Cerebellar cortex (tissue), 1 donor: ENCODE measurements around the gene FUT8.
"Not testable (repeated sequence)": the region's sequence is repeated elsewhere in the genome, so short reads cannot be mapped to it uniquely, and the experiment has no call there.

Experiments
- DNase-seq: peaks from one replicate; pipeline ENCODE4 v3.0.0-alpha.2; 2015; ENCODE audit warnings: low spot score

Gene FUT8

DNA sequence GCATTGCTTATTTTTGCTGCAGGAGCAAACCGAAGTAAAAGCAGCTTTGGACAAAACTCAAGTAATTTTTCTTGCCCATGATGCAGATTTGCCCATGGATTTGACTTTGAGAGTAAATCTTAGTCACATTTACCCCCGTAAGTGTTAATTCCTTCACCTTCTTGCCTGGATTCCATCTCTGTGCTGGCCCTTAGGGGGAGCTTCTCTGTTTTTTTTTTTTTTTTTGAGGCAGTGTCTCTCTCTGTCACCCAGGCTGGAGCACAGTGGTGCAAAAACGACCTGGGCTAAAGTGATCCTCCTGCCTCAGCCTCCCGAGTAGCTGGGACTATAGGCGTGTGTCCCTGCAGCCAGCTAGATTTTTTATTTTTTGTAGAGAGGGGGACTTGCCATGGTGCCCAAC, 210.2 kb downstream of the FUT8 start:
- DNase-seq: no peak

DNA sequence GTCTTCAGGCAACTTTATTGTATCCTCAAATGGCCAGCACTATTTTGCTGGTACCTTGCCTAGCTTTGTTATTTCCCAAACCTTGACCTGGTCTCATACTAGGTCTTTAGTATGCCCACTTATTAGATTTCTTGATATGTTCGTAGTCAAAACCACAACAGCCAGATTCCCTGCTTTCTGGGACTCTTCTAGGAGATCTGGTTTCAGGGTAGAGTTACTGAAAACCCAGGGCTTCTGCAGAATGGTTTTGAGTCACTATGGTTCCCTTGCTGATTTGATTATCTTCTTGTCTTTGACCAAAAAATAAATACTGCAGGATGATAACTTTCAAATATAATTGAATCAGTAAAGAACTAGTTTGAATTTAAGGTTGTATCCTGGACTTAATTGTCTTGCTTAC, 211.2 kb downstream of the FUT8 start:
- DNase-seq: no peak

DNA sequence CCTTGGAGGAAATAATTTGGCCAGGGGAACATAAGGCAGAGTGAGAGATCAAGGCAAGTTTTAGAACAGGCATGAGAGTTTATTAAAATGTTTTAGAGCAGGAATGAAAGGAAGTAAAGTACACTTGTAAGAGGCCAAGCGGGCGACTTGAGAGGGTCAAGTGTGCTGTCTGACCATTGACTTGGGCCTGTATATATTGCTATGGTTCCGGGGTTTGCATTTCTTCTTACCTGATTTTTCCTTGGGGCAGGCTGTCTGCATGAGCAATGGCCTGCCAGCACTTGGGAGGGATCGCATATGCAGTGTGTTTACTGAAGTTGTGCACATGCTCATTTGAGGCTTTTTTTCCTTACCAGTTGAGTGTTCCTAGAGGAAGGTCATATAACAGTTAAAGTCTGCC, 214.8 kb downstream of the FUT8 start:
- DNase-seq: no peak

DNA sequence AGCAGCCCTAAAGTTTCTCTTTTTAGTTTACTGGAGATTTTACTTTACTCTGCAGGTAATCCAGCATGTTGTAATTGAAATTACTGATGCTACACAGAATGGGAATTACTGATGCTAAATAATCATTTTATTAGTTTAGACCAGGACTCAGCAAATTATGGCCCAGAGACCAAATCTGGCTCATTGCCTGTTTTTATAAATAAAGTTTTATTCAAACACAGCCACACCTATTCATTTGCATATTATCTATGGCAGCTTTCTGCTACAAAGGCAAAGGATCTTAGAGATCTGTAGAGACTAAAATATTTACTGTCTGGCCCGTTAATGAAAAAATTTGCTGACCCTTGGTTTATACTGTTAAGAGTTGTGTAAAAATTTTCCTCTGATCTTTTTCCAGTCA, 216.1 kb downstream of the FUT8 start:
- no peak for DNase-seq

DNA sequence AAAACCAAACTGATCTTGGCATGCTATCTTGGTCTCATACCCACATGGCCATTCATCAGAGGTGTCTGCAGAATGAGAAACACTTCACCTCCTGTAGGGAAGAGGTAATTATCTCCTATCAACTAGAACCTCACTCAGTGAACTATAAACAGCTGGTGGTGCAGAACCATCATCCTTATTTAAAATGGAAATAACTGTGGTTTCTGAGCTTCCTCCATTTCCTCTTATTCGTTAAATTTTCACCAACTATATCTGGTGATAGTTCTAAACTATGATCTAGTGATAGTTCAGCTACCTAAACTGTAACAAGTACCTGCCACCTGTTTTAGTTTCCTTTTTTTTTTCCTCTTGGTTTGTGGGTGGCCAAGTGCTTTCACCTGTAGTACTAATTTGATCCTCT, 218.5 kb downstream of the FUT8 start:
- no peak for DNase-seq

DNA sequence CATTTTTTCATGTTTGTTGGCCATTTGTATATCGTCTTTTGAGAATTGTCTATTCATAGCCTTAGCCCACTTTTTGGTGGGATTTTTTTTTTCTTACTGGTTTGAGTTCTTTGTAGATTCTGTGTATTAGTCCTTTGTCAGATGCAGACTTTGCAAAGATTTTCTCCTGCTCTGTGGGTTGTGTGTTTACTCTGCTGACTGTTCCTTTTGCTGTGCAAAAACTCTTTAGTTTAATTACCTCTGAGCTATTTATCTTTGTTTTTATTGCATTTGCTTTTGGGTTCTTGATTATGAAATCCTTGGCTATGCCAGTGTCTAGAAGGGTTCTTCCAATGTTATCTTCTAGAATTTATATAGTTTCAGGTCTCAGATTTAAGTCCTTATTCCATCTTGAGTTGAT, 220.0 kb downstream of the FUT8 start:
- no peak for DNase-seq

DNA sequence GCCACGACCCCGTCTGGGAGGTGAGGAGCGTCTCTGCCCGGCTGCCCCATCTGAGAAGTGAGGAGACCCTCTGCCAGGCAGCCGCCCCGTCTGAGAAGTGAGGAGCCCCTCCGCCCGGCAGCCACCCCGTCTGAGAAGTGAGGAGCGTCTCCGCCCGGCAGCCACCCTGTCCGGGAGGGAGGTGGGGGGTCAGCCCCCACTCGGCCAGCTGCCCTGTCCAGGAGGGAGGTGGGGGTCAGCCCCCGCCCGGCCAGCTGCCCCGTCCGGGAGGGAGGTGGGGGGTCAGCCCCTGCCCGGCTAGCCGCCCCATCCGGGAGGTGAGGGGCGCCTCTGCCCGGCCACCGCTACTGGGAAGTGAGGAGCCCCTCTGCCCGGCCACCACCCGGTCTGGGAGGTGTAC, 221.1 kb downstream of the FUT8 start:
- not testable (repeated sequence) for DNase-seq

DNA sequence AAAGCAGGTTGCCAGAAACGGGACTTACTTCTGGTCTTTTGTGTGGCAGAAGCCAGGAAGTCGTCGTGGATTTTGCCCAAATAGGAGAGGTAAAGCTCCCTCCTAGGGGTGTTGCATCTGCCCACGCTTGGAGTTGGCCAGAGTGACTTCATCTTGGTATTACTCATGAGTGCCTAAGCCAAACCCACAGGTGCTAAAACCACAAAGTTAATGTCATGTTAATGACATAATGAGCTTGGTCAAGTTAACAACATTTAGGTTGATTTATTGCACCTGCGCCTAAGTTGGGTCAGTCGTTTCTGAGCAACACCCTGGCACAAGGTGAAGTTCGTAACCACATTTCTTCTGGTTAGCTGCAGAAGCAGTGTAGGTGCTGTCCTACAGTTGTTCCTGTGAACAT, 225.2 kb downstream of the FUT8 start:
- peak; percentile 25 for DNase-seq

DNA sequence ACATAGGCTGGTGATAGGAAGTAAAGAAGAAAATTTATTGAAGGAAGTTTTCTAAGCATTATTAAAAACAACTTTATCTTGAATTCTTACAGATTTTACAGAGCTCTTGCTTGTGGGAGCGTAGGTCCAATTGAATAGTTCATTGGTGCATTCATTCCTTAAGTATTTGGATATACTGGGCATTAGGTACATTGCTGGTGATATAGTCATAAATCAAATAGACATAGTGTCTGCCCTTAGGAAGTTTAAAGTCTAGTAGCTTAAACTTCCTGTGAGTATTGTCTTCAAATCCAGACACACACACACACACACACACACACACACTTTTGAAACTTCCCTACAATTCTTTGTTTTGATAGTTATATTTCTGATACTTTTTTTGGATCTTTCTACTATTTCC, 226.7 kb downstream of the FUT8 start:
- DNase-seq: no peak

DNA sequence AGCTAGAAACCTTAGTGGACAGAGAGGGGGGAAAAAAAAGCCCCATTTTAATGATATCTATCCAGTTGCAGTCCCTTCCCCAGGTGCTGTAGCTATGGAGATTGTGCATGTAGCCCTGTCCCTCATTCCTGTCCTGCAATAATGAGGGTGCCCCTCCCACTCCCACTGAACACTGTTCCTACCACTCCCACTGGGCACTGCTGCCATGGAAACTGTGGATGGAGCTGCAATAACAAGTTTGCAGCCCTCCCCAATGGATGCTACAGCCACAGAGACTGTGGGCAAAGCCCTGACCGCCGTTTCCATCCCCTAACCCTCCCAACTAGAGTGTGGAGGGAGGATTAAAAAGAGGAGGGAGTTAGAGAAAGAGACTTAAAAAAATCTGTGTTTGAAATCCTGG, 238.3 kb downstream of the FUT8 start:
- no peak for DNase-seq

DNA sequence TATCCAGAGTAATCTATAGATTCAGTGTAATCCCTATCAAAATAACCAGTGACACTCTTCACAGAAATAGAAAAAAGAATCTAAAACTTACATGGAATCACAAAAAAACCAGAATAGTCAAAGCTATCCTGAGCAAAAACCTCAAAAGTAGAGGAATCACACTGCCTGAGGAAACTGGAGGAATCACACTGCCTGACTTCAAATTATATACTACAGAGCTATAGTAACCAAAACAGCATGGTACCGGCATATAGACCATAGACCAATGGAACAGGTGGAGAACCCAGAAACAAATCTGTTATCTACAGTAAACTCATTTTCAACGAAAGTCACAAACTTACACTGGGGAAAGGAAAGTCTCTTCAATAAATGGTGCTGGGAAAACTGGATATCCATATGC, 244.0 kb downstream of the FUT8 start:
- no peak for DNase-seq

DNA sequence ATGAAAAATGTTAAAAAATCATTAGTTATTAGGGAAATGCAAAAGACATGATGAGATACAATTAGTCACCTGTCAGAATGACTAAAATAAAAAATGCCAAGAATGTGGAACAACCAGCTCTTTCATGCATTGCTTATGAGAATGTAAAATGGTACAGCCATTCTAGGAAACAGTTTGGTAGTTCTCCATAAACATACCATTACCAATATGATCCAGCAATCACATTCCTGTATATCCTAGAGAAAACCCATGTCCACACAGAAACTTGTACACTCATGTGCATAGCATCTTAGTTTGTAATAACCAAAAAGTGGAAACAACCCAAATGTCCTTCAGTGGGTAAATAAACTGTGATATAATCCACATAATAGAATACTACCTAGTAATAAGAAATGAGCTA, 245.7 kb downstream of the FUT8 start:
- no peak for DNase-seq

DNA sequence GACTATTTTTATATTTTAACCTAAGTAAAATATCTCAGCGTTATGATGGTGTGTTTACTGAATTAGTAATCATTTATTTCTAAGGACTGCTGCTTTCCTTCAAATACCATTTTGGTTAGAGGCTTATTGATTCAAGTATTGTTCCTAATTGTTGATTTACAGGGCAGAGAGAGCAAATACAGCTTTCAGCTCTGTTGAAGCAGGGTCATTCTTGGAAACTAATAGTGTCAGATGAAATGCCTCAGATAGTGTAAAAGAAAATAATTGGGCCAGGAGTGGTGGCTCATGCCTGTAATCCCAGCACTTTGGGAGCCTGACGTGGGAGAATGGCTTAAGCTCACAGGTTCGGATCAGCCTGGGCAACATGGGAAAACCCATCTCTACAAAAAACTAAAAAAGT, 249.3 kb downstream of the FUT8 start:
- DNase-seq: no peak

DNA sequence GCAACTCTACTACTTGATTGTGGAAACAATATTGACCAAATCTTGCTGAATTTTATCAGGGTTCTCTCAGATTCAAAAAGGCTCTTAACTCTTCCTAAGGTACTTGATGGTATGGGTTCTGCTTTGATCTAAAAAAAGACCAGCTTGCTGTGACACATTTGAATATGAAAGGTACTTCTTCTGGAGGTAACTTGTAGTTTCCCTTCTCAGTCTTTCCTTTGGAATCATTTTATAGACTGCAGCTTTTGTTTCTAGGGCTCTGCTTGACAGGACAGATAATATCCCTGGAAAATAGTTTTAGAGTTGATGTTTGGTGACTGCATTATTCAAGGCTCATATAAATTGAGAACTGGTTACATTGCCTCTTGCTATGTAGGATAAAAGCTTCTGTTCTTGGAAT, 251.9 kb downstream of the FUT8 start:
- DNase-seq: no peak

DNA sequence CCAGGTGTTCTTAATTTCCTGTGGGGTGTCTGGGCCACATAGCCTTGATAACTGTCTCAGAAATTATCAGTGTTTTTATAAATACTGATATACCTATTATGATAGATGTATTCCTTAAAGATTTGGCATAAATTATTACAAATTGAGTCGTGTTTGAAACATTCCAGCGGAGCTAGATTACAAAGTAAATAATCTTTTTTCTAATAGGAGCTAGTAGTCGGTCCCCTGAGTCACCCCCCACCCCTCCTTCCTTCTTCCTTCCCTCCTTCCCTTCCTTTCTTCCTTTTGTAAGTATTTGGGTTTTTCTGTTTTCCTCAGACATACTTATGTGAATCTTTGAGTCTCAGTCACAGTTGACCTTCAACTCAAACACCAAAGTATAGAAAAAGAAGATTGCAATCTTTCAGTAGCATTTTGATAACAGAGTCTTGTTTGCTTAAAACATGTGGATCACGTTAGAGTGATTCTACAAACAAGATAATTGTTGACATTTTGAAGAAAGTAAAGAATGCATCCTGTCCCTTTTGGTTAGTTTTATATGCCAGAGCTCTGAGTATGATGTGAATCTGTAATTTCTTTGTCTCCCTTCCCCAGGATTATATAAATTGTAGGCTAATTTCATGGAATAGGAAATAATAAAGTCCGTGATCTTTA, 264.0 kb downstream of the FUT8 start:
- no peak for DNase-seq

DNA sequence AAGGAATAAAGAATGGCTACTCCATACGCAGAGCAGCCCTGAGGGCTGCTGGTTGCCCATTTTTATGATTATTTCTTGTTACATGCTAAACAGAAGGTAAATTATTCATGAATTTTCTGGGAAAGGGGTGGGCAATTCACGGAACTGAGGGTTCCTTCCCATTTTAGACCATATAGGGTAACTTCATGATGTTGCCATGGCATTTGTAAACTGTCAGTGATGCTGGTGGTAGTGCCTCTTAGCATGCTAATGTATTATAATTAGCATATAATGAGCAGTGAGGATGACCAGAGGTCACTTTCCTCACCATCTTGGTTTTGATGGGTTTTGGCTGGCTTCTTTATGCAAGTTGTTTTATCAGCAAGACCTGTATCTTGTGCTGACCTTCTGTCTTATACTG, 273.0 kb downstream of the FUT8 start:
- no peak for DNase-seq

DNA sequence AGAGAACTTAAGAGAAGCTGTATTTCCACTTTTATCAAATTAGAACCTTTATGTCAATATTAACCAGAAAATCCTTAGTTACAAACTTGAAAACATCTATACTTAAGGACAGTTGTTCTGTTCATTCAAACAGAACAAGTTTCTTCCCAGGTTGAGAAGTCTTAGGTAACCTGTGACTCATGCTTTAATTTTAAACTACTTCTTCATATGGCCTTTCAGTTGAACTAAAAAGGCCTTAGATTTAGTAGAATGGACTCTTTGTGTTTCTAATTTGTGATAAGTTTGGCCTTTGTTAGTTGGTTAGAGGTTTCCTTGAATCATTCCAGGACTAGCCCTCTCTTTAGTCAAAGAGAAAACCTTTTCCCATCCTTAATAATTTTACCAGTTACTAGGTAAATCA, 274.2 kb downstream of the FUT8 start:
- no peak for DNase-seq

DNA sequence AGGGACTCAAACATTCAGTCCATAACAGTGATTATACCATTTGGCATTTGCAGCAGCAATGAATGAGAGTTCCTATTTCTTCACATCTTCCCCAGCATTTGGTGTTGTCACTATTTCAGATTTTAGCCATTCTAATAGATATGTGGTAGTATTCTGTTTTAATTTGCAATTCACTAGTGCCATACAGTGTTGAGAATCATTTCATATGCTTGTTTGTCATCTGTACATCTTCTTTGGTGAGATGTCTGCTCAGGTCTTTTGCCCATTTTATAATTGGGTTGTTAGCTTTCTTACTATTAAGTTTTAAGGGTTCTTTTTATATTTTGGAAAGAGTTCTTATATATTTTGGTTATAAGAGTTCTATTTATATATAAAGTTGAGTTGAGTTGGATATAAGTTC, 276.5 kb downstream of the FUT8 start:
- DNase-seq: no peak

DNA sequence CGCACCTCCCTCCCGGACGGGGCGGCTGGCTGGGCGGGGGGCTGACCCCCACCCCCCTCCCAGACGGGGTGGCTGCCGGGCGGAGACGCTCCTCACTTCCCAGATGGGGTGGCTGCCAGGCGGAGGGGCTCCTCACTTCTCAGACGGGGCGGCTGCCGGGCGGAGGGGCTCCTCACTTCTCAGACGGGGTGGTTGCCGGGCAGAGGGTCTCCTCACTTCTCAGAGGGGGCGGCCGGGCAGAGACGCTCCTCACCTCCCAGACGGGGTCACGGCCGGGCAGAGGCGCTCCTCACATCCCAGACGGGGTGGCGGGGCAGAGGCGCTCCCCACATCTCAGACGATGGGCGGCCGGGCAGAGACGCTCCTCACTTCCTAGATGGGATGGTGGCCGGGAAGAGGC, 280.0 kb downstream of the FUT8 start:
- not testable (repeated sequence) for DNase-seq

DNA sequence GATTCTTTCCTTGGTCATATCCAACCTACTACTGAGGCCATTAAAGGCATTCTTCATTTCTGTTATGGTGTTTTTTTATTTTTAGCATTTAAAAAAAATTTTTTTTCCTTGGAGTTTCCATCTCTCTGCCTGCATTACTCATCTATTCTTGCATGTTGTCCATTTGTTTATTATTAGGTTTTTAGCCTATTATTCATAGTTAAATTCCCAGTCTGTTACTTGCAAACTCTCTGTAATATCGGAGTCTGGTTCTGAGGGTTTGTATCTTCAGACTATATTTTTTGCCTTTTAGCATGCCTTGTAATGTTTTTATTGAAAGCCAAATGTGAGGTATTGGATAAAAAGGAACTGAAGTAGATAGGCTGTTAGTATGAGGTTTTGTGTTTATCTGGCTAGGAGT, 284.3 kb downstream of the FUT8 start:
- no peak for DNase-seq

DNA sequence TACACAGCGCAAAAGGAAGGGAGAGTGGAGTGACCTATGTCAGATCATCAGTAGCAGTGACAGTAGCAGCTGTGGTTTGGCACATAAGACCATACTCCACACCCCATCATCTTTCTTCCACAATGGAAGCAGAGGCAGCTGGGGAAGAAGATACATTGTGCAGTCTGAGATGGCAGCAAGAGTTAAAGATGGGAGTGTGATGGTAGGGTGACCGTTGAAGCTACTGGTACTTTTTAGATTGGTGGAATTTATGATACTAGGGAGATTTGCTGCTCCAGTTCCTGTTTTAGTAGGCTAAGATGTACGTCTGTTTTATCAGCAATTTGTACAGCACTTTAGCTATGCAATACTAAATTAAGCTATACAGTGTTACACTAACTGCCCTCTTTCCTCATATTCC, 291.0 kb downstream of the FUT8 start:
- DNase-seq: no peak

DNA sequence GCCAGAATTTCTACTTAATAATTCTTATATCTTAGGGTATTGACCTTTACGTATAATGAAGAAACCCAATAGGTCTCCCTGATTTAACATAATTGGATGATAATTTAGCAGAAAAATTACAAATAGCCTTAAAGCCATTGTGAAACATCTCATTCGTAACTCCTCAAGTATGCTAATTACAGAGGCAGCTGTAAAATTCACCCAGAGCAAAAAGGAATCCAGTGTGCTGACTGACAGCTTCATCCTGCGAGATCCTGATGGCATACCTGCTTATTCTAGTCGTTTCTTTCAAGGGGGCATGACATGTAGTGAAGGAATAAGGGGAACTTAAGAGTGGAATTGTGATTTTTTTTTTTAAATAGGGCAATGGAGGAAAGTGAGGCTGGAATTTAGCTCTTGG, 291.5 kb downstream of the FUT8 start:
- DNase-seq: no peak

DNA sequence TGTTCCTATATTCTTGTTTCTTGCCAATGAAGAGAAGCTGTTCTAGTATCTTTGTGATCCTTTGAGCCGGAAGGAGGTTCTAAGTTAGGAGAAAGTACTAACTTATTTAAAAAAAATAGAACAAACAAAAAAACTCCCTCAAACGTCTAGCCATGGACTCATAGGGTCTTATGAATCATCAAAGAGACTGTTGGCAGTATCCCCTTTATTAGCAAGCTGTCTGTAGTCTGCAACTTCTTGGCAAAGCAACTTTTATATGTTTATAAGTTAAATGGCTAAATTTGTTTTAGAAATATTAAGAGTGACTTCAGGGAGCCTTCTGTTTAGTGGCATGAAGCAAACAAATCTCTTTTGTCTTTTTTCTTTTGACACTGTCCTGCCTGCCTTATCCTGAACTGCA, 291.9 kb downstream of the FUT8 start:
- DNase-seq: no peak

DNA sequence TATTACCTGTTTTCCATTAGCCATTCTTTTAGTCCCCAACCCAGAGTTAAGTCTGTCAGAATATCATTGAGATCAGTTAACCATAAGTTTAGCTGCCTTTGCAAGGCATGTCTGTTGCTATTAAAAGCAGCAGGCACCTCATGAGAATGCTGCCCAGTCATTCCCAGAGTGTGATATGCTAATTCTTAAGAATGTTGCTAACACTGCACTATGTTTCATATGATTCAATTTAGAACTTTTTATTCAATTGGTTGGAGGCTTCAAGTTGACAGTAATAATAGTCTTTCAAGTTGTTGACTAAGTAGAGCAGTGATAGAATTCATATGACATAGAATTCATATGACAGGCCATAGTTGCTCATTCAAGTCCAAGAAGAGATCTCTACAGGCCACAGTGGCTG, 292.3 kb downstream of the FUT8 start:
- DNase-seq: no peak

DNA sequence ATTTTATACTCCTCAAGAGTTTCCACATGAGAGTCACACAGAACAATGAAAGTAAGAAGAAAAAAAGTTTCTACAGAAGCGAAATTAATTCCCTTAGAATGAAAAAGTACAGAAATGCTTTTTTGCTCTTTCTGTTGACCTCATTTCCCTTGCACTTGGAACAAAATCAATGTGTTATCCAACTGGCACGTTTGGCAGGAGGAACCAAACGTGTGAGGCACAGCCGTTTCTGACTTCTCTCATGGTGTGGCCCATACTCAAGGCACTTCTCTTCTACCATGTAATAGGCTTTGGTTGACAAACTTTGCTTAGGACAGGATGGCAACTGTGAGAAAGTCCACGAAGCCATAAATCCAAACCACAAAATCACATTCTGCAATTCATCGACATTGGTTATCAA, 297.0 kb downstream of the FUT8 start:
- peak; percentile 71 for DNase-seq
